ENCODE measurements around the gene BAIAP2. TPM values are rescaled to one million over a fixed set of nuclear protein-coding genes. Genes with fewer than 3 reads are reported as not detected.

The BAIAP2 gene
- total and polyA plus RNA-seq, 2 of the 13 experiments (the other 11 are each of a cell fraction or from before 2014, with no cell fraction given) = 22.5 to 24.0 TPM

- TF ChIP-seq HNF1A (IDR thresholded peaks at IDR 0.05; ENCODE audit: low read depth) (no peak), HNF1A (CRISPR knock-in tag; IDR thresholded peaks at IDR 0.05; ENCODE audit: borderline replicate concordance) (peak; percentile 68; the same call in 1 of the 2 replicates), MYC (CRISPR knock-in tag; IDR thresholded peaks at IDR 0.05; ENCODE audit: borderline replicate concordance) (peak; percentile 95), ATF3 (CRISPR knock-in tag; IDR thresholded peaks at IDR 0.05) (peak; percentile 58), ZHX2 (IDR thresholded peaks at IDR 0.05; ENCODE audit: low read depth) (no peak), ZHX2 (CRISPR knock-in tag; IDR thresholded peaks at IDR 0.05; ENCODE audit: borderline replicate concordance) (no peak), FOXO1 (CRISPR knock-in tag; IDR thresholded peaks at IDR 0.05) (peak; percentile 77; the same call in 1 of the 2 replicates), MXD3 (CRISPR knock-in tag; IDR thresholded peaks at IDR 0.05) (peak; percentile 80), ZNF615 (CRISPR knock-in tag; IDR thresholded peaks at IDR 0.05; ENCODE audit: borderline replicate concordance) (no peak), LCORL (IDR thresholded peaks at IDR 0.05) (no peak), LCORL (CRISPR knock-in tag; IDR thresholded peaks at IDR 0.05) (peak; percentile 95), ZMYM4 (CRISPR knock-in tag; IDR thresholded peaks at IDR 0.05) (peak; percentile 79; the same call in 1 of the 2 replicates), KDM5A (IDR thresholded peaks at IDR 0.05; ENCODE audit: borderline replicate concordance, low read length) (no peak), PHF21A (CRISPR knock-in tag; IDR thresholded peaks at IDR 0.05) (peak; percentile 88), KLF6 (CRISPR knock-in tag; IDR thresholded peaks at IDR 0.05) (peak; percentile 92), HNRNPK (IDR thresholded peaks at IDR 0.05; ENCODE audit: low read depth, low read length, poor library complexity, severe bottlenecking) (peak; percentile 92), ZNF562 (CRISPR knock-in tag; IDR thresholded peaks at IDR 0.05; ENCODE audit: borderline replicate concordance) (no peak), ZNF619 (CRISPR knock-in tag; IDR thresholded peaks at IDR 0.05) (peak; percentile 99), NR2F2 (IDR thresholded peaks at IDR 0.05; ENCODE audit: borderline replicate concordance, low read depth) (peak; percentile 86), RXRA (CRISPR knock-in tag; IDR thresholded peaks at IDR 0.05) (peak; percentile 99)
Measured at GRCh38 chr17:81101614-81102306, 66.8 kb downstream of the BAIAP2 start (continued).
